Liver (tissue), 9 donors: ENCODE results near the gene GPR107. TPM values are rescaled to one million over a fixed set of nuclear protein-coding genes. Genes with fewer than 3 reads are reported as not detected.

Experiments used
- DNase-seq: peaks from one replicate; pipeline ENCODE4 v3.0.0-alpha.2; 2017; ENCODE audit warnings: low spot score
- H3K27ac ChIP-seq, 2 donors: one replicate each; pipeline ENCODE4 v1.7.0; 2013; ENCODE audit warnings: inconsistent platforms in 2 of 2, low read length in 2 of 2, control low read depth in 1 of 2, low read depth in 1 of 2, mild to moderate bottlenecking in 1 of 2
- H3K27me3 ChIP-seq, 4 donors: one replicate each; pipeline versions ENCODE4 v1.6.1 to v1.7.0; 2013; ENCODE audit warnings: low read length in 3 of 4, inconsistent platforms in 1 of 4, mild to moderate bottlenecking in 1 of 4, moderate library complexity in 1 of 4; ENCODE audit not compliant: control insufficient read depth in 4 of 4, insufficient read depth in 4 of 4
- H3K36me3 ChIP-seq, 4 donors: one replicate each; pipeline versions ENCODE4 v1.6.1 to v1.7.0; 2013; ENCODE audit warnings: low read length in 3 of 4, mild to moderate bottlenecking in 3 of 4, low read depth in 1 of 4, moderate library complexity in 1 of 4; ENCODE audit not compliant: control insufficient read depth in 4 of 4, insufficient read depth in 3 of 4
- H3K4me1 ChIP-seq, 4 donors: one replicate each; pipeline versions ENCODE4 v1.6.1 to v1.7.0; 2013; ENCODE audit warnings: low read length in 3 of 4, mild to moderate bottlenecking in 3 of 4, moderate library complexity in 1 of 4; ENCODE audit not compliant: control insufficient read depth in 4 of 4, insufficient read depth in 4 of 4
- H3K4me3 ChIP-seq, 3 donors: one replicate each; pipeline versions ENCODE4 v1.6.1 to v1.7.0; 2013; ENCODE audit warnings: low read length in 3 of 3, control low read depth in 1 of 3, low read depth in 1 of 3, mild to moderate bottlenecking in 1 of 3
- H3K9ac ChIP-seq, 2 donors: one replicate each; pipeline ENCODE4 v1.7.0; 2013; ENCODE audit warnings: low read length in 2 of 2, mild to moderate bottlenecking in 2 of 2, moderate library complexity in 2 of 2, control low read depth in 1 of 2, low read depth in 1 of 2
- H3K9me3 ChIP-seq, 4 donors: one replicate each; pipeline versions ENCODE4 v1.6.1 to v1.7.0; 2013; ENCODE audit warnings: low read length in 3 of 4; ENCODE audit not compliant: control insufficient read depth in 4 of 4
- CTCF ChIP-seq: fragments of 150-350 bp; IDR thresholded peaks from 2 replicates; pipeline ENCODE4 v1.5.1; 2017; ENCODE audit warnings: improper control_type of control experiment, low read depth, low read length; ENCODE audit not compliant: missing input control
- EGR1 ChIP-seq, 2 donors: IDR thresholded peaks; 2 replicates each; pipeline ENCODE4 v1.6.1; 2016 to 2018; ENCODE audit warnings: antibody characterized with exemption in 2 of 2, low read depth in 2 of 2
- FOXA1 ChIP-seq: IDR thresholded peaks from 2 replicates; pipeline ENCODE4 v1.6.1; 2016; ENCODE audit warnings: antibody characterized with exemption
- FOXA2 ChIP-seq: IDR thresholded peaks from 2 replicates; pipeline ENCODE4 v1.6.1; 2016; ENCODE audit warnings: antibody characterized with exemption
- GABPA ChIP-seq, 2 donors: IDR thresholded peaks in 1 of 2; conservative IDR thresholded peaks in 1 of 2; 2 replicates each; pipeline ENCODE4 v1.6.1; 2016; ENCODE audit warnings: antibody characterized with exemption in 2 of 2, mild to moderate bottlenecking in 1 of 2, moderate library complexity in 1 of 2
- HNF4A ChIP-seq, 2 donors: conservative IDR thresholded peaks; 2 replicates each; pipeline ENCODE4 v1.6.1; 2016; ENCODE audit warnings: antibody characterized with exemption in 2 of 2, mild to moderate bottlenecking in 2 of 2
- HNF4G ChIP-seq: IDR thresholded peaks from 2 replicates; pipeline ENCODE4 v1.6.1; 2016; ENCODE audit warnings: antibody characterized with exemption
- JUND ChIP-seq, 2 donors: IDR thresholded peaks; 2 replicates each; pipeline ENCODE4 v1.6.1; 2016; ENCODE audit warnings: antibody characterized with exemption in 2 of 2
- MAX ChIP-seq: IDR thresholded peaks from 2 replicates; pipeline ENCODE4 v1.6.1; 2016; ENCODE audit warnings: antibody characterized with exemption
- NR2F2 ChIP-seq: IDR thresholded peaks from 2 replicates; pipeline ENCODE4 v1.6.1; 2016; ENCODE audit warnings: antibody characterized with exemption
- RAD21 ChIP-seq, 2 donors: IDR thresholded peaks; 2 replicates each; pipeline ENCODE4 v1.6.1; 2016; ENCODE audit warnings: antibody characterized with exemption in 2 of 2, mild to moderate bottlenecking in 2 of 2
- REST ChIP-seq: IDR thresholded peaks from 2 replicates; pipeline ENCODE4 v1.6.1; 2016; ENCODE audit warnings: antibody characterized with exemption, mild to moderate bottlenecking
- RXRA ChIP-seq, 2 donors: IDR thresholded peaks; 2 replicates each; pipeline ENCODE4 v1.6.1; 2017 to 2018; ENCODE audit warnings: antibody characterized with exemption in 2 of 2, mild to moderate bottlenecking in 1 of 2
- SP1 ChIP-seq: IDR thresholded peaks from 2 replicates; pipeline ENCODE4 v1.6.1; 2018; ENCODE audit warnings: antibody characterized with exemption, mild to moderate bottlenecking
- YY1 ChIP-seq: IDR thresholded peaks from 2 replicates; pipeline ENCODE4 v1.6.1; 2016; ENCODE audit warnings: antibody characterized with exemption, mild to moderate bottlenecking
- ZBTB33 ChIP-seq: IDR thresholded peaks from 2 replicates; pipeline ENCODE4 v1.6.1; 2016; ENCODE audit warnings: antibody characterized with exemption
- WGBS: extraction: QIAGEN DNeasy Blood & Tissue Kit; methylation state at CpG from one replicate; pipeline ENCODE4 v1.1.7; 2013; 5-methylcytosine and 5-hydroxymethylcytosine counted together
- polyA plus RNA-seq, 2 donors: library from polyadenylated mRNA; stranded (reverse) in 1 of 2; unstranded in 1 of 2; fragments of 200-250 nt in 1 of 2; fragments of >200 nt in 1 of 2; fragmentation: Nextera tagmentation in 1 of 2; extraction: Ambion mirVana in 1 of 2; gene quantifications; one replicate each; pipeline versions ENCODE4 v1.2.1 to v1.2.3, GENCODE V29; 2013 to 2015
- total RNA-seq, 2 donors: library from RNA; depleted of rRNA; stranded (reverse); fragments of >200 nt; gene quantifications; one replicate each; pipeline ENCODE4 v1.2.3, GENCODE V29; 2014
- TF ChIP-seq, protein P1 (sequence below): IDR thresholded peaks from 2 replicates; pipeline ENCODE4 v1.6.1; 2016; ENCODE audit warnings: antibody characterized with exemption
- donor health status: healthy.
- donor health status: healthy.
- donor health status: healthy.
- donor health status: healthy.
- donor health status: healthy.

Gene GPR107
- total and polyA plus RNA-seq, 4 donors = 3.8 to 17.2 (median 11.4) TPM

- no peaks in the 10 kb centered on the region for H3K27me3 ChIP-seq
- WGBS = 90% methylated on average over 12 of the region's 12 CpGs
- no peak for DNase-seq
- H3K27ac ChIP-seq = no peak overlapping the region
- TF ChIP-seq REST (no peak), GABPA (IDR thresholded peaks at IDR 0.05 in 1 of 2, conservative IDR thresholded peaks at IDR 0.05 in 1 of 2) (no peak), HNF4G (no peak), JUND (IDR thresholded peaks at IDR 0.05) (no peak), YY1 (no peak), CTCF (no peak), NR2F2 (no peak), SP1 (no peak), RAD21 (IDR thresholded peaks at IDR 0.05) (no peak), HNF4A (conservative IDR thresholded peaks at IDR 0.05) (no peak), FOXA1 (no peak), RXRA (IDR thresholded peaks at IDR 0.05) (no peak), FOXA2 (no peak)
- TF ChIP-seq, protein P1, sequence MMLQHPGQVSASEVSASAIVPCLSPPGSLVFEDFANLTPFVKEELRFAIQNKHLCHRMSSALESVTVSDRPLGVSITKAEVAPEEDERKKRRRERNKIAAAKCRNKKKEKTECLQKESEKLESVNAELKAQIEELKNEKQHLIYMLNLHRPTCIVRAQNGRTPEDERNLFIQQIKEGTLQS = no peak
- H3K4me1 ChIP-seq = no peaks in the 10 kb centered on the region
- no peaks in the 10 kb centered on the region for H3K36me3 ChIP-seq
- no peaks in the 10 kb centered on the region for H3K9me3 ChIP-seq
- no peak overlapping the region for H3K9ac ChIP-seq
- H3K4me3 ChIP-seq = no peak overlapping the region
Observed at GRCh38 chr9:130180516-130180915, 126.8 kb downstream of the GPR107 start.

DNA sequence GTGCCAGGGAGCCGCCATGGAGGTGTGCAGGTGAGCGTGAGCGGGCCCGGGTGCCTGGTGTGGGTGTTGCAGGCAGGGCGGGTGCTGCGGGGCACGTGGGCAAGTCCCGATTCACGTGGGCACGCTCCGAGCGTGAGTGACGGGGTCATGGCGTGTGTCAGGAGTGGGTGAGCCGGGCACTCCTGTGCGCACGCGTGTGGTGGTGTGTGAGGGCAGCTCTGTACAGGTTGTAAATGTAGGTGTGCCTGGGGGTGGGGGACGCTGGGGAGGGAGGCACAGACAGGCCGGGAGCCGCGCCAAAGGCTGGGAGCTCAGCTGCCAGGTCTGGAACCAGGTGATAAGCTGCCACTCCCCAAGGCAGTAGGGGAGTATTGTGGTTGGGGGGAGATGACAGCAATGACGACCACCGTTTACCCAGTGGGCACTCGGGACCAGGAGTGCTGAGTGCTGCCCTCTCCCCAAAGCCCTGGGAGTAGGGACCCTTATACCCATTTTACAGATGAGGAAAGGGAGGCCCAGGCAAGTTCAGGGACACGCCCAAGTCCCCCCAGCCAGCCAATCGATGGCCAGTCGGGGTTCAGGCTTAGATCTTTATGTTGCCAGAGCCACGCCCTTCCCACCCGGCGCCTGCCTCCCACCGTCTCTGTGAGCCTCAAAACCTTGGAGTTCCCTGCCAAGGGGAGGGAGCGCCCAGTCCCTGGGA lies 128.1 kb downstream of the GPR107 start:
- 89% methylated on average over 33 of the region's 33 CpGs for WGBS
- TF ChIP-seq MAX (no peak), EGR1 (IDR thresholded peaks at IDR 0.05; ENCODE audit: low read depth in 2 of 2) (no peak), RAD21 (IDR thresholded peaks at IDR 0.05) (no peak), ZBTB33 (no peak), FOXA2 (no peak), HNF4A (conservative IDR thresholded peaks at IDR 0.05) (no peak), HNF4G (no peak), JUND (IDR thresholded peaks at IDR 0.05) (no peak), CTCF (no peak), GABPA (IDR thresholded peaks at IDR 0.05 in 1 of 2, conservative IDR thresholded peaks at IDR 0.05 in 1 of 2) (no peak), FOXA1 (no peak)
- TF ChIP-seq, protein P1 = no peak
- Histone ChIP-seq H3K27ac (no peak overlapping the region), H3K9me3 (no peaks in the 10 kb centered on the region), H3K4me1 (no peaks in the 10 kb centered on the region), H3K9ac (no peak overlapping the region), H3K36me3 (no peaks in the 10 kb centered on the region), H3K4me3 (no peak overlapping the region), H3K27me3 (no peaks in the 10 kb centered on the region)
- DNase-seq = no peak
